Osteoblast (primary cell): ENCODE results near the gene FMN1. TPM values are rescaled to one million over a fixed set of nuclear protein-coding genes. Genes with fewer than 3 reads are reported as not detected.

Experiments
- DNase-seq: peaks from one replicate; pipeline ENCODE4 v3.0.0; 2011; ENCODE audit warnings: low spot score, mixed read lengths; ENCODE audit not compliant: insufficient read length; ENCODE audit errors: missing footprints
- H2AFZ ChIP-seq: 2 replicates; pipeline ENCODE4 v1.6.0; 2011; ENCODE audit warnings: mild to moderate bottlenecking, low read length
- H3K27ac ChIP-seq: 2 replicates; pipeline ENCODE4 v1.5.1; 2011; ENCODE audit warnings: mild to moderate bottlenecking, low read depth, low read length, moderate library complexity
- H3K27me3 ChIP-seq: 2 replicates; pipeline ENCODE4 v1.6.0; 2012; ENCODE audit warnings: mild to moderate bottlenecking, control low read depth, inconsistent platforms, low read length, moderate library complexity; ENCODE audit not compliant: insufficient read depth
- H3K36me3 ChIP-seq: 2 replicates; pipeline ENCODE4 v1.5.1; 2011; ENCODE audit warnings: mild to moderate bottlenecking, low read length, control low read depth, moderate library complexity; ENCODE audit not compliant: insufficient read depth
- H3K4me1 ChIP-seq: 2 replicates; pipeline ENCODE4 v1.5.1; 2011; ENCODE audit warnings: mild to moderate bottlenecking, low read length, control low read depth, moderate library complexity; ENCODE audit not compliant: insufficient read depth
- H3K4me2 ChIP-seq: 2 replicates; pipeline ENCODE4 v1.6.0; 2011; ENCODE audit warnings: mild to moderate bottlenecking, low read length; ENCODE audit not compliant: insufficient read depth
- H3K4me3 ChIP-seq: fragments of 200-600 bp; sonication (generic); 3 replicates; pipeline ENCODE4 v1.5.1; 2012; ENCODE audit warnings: mild to moderate bottlenecking, low read length, inconsistent platforms; ENCODE audit not compliant: insufficient read depth
- H3K79me2 ChIP-seq: 2 replicates; pipeline ENCODE4 v1.6.0; 2012; ENCODE audit warnings: mild to moderate bottlenecking, low read length, control low read depth, inconsistent platforms; ENCODE audit not compliant: insufficient read depth
- H3K9me3 ChIP-seq: 2 replicates; pipeline ENCODE4 v1.5.1; 2011; ENCODE audit warnings: low read depth, low read length, control low read depth
- H4K20me1 ChIP-seq: 2 replicates; pipeline ENCODE4 v1.6.0; 2012; ENCODE audit warnings: mild to moderate bottlenecking, low read length, control low read depth; ENCODE audit not compliant: insufficient read depth
- CTCF ChIP-seq: IDR thresholded peaks from 2 replicates; pipeline ENCODE4 v1.5.1; 2011; ENCODE audit warnings: mild to moderate bottlenecking, low read depth, low read length, moderate library complexity; ENCODE audit errors: extremely low read depth
- total RNA-seq: library from RNA; depleted of rRNA; stranded (reverse); fragments of >200 nt; gene quantifications from 2 replicates; pipeline ENCODE4 v1.2.3, GENCODE V29; 2012

Gene FMN1
- total RNA-seq, 1 donor = 9.0 TPM

- Histone ChIP-seq H3K4me2 (peak overlapping the region; percentile 66), H3K27me3 (no peaks in the 10 kb centered on the region), H3K4me3 (peak overlapping the region; percentile 46), H4K20me1 (no peaks in the 10 kb centered on the region), H3K4me1 (peaks cover 41% of the 10 kb centered on the region), H2AFZ (peak overlapping the region; percentile 64), H3K9me3 (no peaks in the 10 kb centered on the region), H3K36me3 (no peaks in the 10 kb centered on the region), H3K79me2 (no peaks in the 10 kb centered on the region), H3K27ac (peak overlapping the region; percentile 99)
- TF ChIP-seq CTCF = no peak
- peak; percentile 69 for DNase-seq
These were observed 332.8 kb downstream of the FMN1 start for GRCh38 chr15:32861761-32862160.

- no peaks in the 10 kb centered on the region for H3K9me3 ChIP-seq
- no peak for DNase-seq
- TF ChIP-seq CTCF = no peak
- no peaks in the 10 kb centered on the region for H3K79me2 ChIP-seq
- peak overlapping the region; percentile 66 for H3K4me2 ChIP-seq
- H3K4me1 ChIP-seq = peaks cover 43% of the 10 kb centered on the region
- no peak overlapping the region for H2AFZ ChIP-seq
- peak overlapping the region; percentile 99 for H3K27ac ChIP-seq
- H4K20me1 ChIP-seq = no peaks in the 10 kb centered on the region
- no peaks in the 10 kb centered on the region for H3K27me3 ChIP-seq
- no peaks in the 10 kb centered on the region for H3K36me3 ChIP-seq
- no peak overlapping the region for H3K4me3 ChIP-seq
These were observed 333.3 kb downstream of the FMN1 start for GRCh38 chr15:32861174-32861573.

- no peak for DNase-seq
- H3K27me3 ChIP-seq = no peaks in the 10 kb centered on the region
- H3K4me3 ChIP-seq = no peak overlapping the region
- no peaks in the 10 kb centered on the region for H3K9me3 ChIP-seq
- H3K36me3 ChIP-seq = no peaks in the 10 kb centered on the region
- peaks cover 53% of the 10 kb centered on the region for H3K4me1 ChIP-seq
- no peak for TF ChIP-seq CTCF
- H2AFZ ChIP-seq = no peak overlapping the region
- H3K4me2 ChIP-seq = no peak overlapping the region
- H3K27ac ChIP-seq = peak overlapping the region; percentile 11
- H4K20me1 ChIP-seq = no peaks in the 10 kb centered on the region
- H3K79me2 ChIP-seq = no peaks in the 10 kb centered on the region
These were observed 334.5 kb downstream of the FMN1 start for GRCh38 chr15:32859996-32860395.

- peaks cover 51% of the 10 kb centered on the region for H3K4me1 ChIP-seq
- no peak overlapping the region for H2AFZ ChIP-seq
- no peak overlapping the region for H3K4me2 ChIP-seq
- no peak overlapping the region for H3K4me3 ChIP-seq
- no peak for DNase-seq
- H3K27me3 ChIP-seq = no peaks in the 10 kb centered on the region
- no peaks in the 10 kb centered on the region for H3K79me2 ChIP-seq
- H3K27ac ChIP-seq = peak overlapping the region; percentile 11
- no peaks in the 10 kb centered on the region for H3K9me3 ChIP-seq
- H3K36me3 ChIP-seq = no peaks in the 10 kb centered on the region
- no peak for TF ChIP-seq CTCF
- H4K20me1 ChIP-seq = no peaks in the 10 kb centered on the region
These were observed 335.3 kb downstream of the FMN1 start for GRCh38 chr15:32859251-32859650.
